GM21381 (cell line): ENCODE data around the gene CYP24A1.

ENCODE experiments used
- ATAC-seq: cut with Tn5 transposase; IDR thresholded peaks from one replicate; pipeline ENCODE4 v1.9.1; 2021; ENCODE audit warnings: mild to moderate bottlenecking, moderate library complexity; ENCODE audit not compliant: unreplicated experiment

Gene CYP24A1

DNA sequence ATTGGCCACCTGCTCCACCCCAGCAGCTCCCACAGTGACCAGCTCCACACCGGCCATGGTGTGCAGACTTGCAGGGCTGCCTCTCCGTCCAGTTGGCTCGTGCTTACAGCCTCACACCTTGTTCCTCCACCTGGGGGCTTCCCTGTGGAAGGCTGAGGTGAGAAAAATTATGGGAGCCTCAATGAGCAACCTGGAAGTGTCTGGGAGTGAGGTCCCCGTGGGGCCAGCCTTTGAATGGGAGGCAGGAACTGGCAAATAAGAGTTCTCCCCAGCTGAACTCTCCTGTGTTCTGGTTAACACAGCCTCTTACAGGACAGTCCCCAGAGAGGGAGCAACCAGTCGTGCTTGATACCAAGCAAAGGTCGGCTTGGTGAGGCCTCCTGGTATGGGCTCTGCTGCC lies 30.3 kb upstream of the CYP24A1 start:
- ATAC-seq: no peak

GRCh38 chr20:54203281-54203680 lies 29.5 kb upstream of the CYP24A1 start:
- ATAC-seq: no peak

- no peak for ATAC-seq
Observed at GRCh38 chr20:54201268-54201846, 27.6 kb upstream of the CYP24A1 start.

DNA sequence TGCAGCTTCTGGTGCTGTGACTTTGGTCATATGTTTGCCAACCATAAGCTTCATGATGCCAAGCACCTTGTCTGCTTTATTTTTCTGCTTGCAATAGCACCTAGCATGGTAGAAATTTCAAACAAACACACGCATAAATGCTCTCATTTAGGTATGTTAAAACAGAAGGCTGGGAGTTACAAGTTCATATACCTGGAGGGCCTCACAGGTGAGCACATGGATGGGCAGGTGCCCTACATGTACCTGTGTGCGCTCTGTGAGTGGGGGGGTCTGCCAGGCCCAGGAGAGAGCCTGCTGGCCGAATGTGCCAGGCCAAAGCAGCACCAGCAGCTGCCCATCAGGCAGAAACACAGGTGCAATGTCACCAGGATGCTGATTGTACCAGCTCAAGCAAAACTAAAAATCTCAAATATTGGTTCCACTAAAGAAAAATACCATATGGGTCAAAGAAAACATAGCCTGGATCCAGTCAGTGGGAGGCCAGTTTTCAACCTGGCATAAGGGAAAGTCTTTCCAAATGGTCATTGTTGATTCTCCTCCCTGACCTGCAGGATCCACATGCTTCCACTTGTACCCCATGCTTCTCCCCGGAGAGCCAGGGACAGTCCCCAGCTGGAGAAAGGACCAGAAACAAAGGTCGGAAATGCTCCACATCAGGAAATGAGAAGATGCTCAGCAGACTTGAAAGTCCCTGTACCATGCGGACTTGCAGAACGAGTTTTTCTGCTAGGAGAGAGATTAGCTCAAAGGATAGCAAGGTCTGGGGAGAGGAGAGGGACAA lies 26.9 kb upstream of the CYP24A1 start:
- ATAC-seq: no peak

GRCh38 chr20:54199721-54200176 lies 26.0 kb upstream of the CYP24A1 start:
- no peak for ATAC-seq

DNA sequence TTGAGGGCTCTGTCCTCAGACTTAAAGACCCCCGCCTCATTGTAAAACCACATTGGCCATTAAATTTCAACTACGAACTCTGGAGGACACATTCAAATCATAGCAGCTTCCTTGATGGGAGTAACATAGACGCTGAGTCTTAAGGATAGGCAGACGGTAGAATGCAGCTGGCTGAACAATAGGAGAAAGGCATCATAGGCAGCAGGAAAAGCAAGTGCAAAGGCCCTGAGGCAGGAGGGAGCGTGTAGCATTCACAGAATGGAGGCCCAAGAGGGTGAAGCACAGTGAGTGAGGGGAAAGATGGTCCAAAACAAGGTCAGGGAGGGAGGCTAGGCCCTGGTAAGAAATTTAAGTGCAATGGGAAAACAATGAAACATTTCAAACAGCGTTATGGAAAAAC lies 25.5 kb upstream of the CYP24A1 start:
- no peak for ATAC-seq

DNA sequence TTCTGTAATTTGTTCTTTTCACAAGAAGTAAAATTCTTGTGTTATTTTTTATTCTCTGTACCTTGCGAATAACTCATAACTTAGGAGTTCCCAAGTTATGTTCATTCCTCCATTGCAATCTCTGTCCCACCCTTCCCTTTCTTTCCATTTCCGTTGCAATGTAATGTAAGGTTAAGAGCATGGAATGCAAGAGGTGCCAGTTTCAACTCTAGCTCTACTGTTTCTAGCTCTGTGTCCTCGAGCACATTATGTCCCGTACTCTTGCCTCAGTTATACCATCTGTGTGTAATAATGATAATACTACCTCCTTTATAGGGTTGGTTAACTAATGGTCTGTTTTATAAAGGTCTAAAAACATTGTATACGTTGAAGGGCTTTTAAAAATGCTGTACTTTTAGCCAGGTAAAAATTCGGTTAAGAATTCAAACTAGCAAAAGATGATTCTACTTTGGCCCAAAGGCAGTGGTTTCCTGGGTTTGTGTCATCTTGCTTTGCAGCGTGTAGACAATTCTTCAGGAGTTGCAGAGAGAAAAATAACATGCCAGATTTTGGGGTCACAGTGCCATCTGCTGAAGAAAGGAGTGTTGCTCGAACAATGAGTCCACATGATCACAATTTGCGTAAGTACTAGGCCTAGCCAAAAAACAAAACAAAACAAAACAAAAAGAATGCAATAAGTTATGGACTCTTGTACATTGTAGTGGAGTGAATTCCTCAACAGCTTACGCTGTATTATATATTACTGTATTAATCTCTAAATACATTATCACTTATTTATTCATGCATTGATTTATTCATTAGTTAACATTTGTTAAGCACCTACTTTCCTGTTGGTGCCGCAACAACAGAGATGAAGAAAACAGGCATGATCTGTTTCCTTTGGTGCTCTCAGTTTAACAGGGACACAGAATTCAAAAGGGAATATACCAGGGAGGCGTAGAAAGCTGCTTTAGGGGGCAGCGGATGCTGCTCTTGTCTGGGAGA lies 24.1 kb upstream of the CYP24A1 start:
- no peak for ATAC-seq

DNA sequence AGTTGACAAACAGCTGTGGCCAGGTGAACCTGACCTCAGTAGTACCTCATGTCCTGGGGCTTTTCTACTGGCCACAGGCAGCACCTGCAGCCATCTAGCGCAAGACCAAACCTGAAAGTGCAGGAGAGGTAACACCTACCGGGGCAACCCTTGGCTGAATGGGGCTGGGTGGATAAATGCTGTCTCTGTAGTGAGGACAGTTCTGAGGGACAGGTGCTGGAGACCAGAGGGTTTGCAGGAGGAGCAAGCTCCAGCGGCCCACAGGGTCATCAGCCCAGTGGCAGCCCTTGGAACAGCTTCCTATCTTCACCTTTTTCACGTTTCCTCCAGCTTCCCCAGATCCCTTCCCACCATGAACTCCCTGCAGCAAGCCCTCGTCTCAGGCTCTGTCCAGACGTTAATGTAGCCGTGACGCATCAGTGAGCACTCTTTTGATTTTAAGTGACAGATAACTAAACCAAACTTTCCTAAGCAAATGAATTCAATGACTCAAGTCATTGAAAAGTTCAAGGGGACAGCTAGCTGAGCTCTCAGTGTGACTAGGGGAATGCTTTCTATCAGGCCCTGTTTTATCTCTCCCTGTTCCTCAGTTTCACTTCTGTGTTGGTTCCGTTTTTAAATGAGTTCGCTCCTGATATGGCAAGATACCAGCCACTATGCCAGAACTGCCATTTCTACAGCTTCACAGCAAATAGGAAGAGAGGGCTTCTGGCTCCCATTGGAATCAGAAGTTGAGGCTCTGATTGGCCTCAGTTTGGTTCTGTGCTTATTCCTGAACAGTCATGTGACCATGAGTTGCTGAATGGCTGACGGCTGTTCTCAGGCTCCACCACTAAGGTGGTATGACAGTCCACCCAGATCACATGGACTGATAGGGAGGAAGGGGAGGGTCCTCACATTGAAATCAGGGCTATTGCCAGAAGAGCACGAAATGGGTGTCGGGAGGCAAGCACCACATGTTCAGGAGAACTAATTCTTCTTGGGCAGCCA lies 22.0 kb upstream of the CYP24A1 start:
- no peak for ATAC-seq

GRCh38 chr20:54194724-54195438 lies 21.1 kb upstream of the CYP24A1 start:
- ATAC-seq: no peak

GRCh38 chr20:54193817-54194216 lies 20.0 kb upstream of the CYP24A1 start:
- ATAC-seq: no peak

GRCh38 chr20:54190217-54190616 lies 16.4 kb upstream of the CYP24A1 start:
- no peak for ATAC-seq

DNA sequence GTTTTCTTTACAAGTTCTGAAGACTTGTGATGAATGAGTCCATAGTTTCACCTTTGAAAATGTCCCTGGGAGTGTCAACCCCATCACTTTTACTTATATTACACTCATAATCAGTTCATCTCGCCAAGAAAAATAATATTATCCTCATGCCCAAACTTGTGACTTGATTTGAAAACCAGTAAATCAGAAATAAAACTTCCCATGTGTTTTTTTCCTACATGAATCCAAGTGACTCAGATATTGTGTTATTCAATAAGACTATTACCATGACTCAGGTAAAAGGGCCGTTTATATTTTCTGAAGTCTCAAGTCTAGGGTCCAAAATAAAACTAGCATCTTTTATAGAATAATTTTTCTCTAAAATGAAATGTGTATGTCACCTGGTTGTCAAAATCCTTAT lies 15.8 kb upstream of the CYP24A1 start:
- no peak for ATAC-seq

DNA sequence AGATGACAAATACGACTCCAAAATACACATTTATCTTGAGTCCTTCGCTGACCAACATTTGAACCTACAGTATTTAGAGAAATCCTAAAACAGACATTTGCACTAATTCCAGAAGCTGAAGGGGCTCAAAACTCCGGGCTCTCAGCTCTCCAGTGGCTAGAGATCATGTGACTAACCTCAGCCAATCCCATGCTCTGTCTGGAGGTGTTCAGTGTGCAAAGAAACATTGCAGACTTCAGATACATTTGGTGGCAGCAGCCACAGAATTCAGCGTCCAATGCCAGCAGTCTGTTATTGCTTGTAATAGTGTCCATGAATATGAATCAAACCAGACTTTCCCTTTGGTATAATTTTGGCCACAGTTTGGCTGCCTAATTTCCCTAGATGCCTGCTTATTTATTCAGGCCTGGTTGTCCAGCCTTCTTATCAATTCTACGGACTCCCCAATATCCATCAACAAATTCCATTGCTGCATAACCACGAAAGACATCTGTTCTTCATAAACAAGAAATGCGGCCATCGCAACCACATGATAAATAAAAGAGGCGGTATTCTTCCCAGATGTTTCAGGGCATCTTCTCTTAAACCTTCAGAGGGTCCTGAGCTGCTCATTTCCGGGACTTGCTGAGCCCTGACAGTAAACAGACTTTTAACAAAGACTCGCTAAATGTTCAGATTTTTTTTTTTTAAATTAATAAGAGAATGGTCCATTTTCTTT lies 14.5 kb upstream of the CYP24A1 start:
- no peak for ATAC-seq

GRCh38 chr20:54184904-54185626 lies 11.3 kb upstream of the CYP24A1 start:
- ATAC-seq: no peak

DNA sequence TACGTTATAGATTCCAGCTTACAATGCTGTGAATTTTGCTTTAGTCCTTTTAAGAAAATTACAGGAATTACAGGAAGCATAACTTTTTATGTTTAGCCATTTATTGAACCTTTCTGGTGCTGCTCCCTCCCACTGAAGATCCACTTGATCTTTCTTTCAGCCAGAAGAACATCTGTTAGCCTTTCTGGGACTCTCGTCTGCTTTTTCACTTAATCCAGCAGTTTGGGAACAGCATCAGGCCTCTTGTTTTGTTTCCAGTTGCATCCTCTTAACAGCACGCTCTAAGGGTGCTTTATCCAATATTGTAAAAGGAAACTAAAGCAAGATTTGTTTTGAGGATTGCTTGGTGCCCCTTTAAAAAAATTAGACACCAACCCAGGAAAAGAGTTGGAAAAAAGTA lies 10.3 kb upstream of the CYP24A1 start:
- no peak for ATAC-seq

- no peak for ATAC-seq
Observed at GRCh38 chr20:54180931-54181330, 7.1 kb upstream of the CYP24A1 start.

DNA sequence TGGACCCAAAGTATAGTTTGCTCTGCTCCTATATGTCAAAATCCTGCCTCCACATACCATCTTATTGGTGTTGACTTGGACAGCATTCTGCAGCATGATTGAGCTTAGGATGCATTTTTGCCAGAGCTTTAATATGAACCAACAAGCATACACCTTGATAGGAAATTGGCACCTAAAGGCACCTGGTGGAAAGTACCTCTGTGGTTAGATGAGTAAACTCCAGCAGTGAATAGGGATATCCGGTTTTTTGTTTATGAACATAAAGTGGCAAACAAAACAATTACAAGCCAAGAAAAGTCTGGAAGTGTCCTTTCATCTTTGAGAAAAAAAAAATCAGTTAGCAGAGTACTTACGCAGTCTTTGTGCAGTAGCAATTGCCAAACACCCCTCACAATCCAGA lies 6.2 kb upstream of the CYP24A1 start:
- ATAC-seq: no peak

- no peak for ATAC-seq
Observed at GRCh38 chr20:54178256-54178655, 4.5 kb upstream of the CYP24A1 start.
